H1 (cell line): ENCODE data around the gene METTL21A. TPM values are rescaled to one million over a fixed set of nuclear protein-coding genes. Genes with fewer than 3 reads are reported as not detected.

Experiments used
- ATF3 ChIP-seq: IDR thresholded peaks from 2 replicates; pipeline ENCODE4 v1.6.1; 2011; ENCODE audit warnings: low read depth, mild to moderate bottlenecking, low read length; ENCODE audit not compliant: insufficient read depth
- BACH1 ChIP-seq: IDR thresholded peaks from 2 replicates; pipeline ENCODE4 v1.6.1; 2012; ENCODE audit warnings: low read length, improper control_type of control experiment
- BCL11A ChIP-seq, 2 experiments: IDR thresholded peaks; one replicate each; pipeline ENCODE4 v1.6.1; 2011; ENCODE audit warnings: low read depth in 2 of 2, low read length in 2 of 2, mild to moderate bottlenecking in 2 of 2
- BRCA1 ChIP-seq: IDR thresholded peaks from 2 replicates; pipeline ENCODE4 v1.6.1; 2012; ENCODE audit warnings: low read depth, low read length, improper control_type of control experiment
- CHD2 ChIP-seq: IDR thresholded peaks from 2 replicates; pipeline ENCODE4 v1.6.1; 2012; ENCODE audit warnings: low read length, improper control_type of control experiment
- EZH2 ChIP-seq: fragments of 200-600 bp; sonication (generic); IDR thresholded peaks from 2 replicates; pipeline ENCODE4 v1.7.1; 2012; ENCODE audit warnings: low read depth, mild to moderate bottlenecking, moderate library complexity, low read length, inconsistent platforms; ENCODE audit not compliant: severe bottlenecking
- HDAC2 ChIP-seq, 2 experiments: fragments of 300-600 bp in 1 of 2; sonication (generic) in 1 of 2; IDR thresholded peaks; 2 replicates each; pipeline ENCODE4 v1.6.1; 2011 to 2012; ENCODE audit warnings: low read depth in 2 of 2, low read length in 2 of 2, mild to moderate bottlenecking in 2 of 2, moderate library complexity in 2 of 2, borderline replicate concordance in 1 of 2, inconsistent platforms in 1 of 2
- NANOG ChIP-seq: IDR thresholded peaks from 2 replicates; pipeline ENCODE4 v1.6.1; 2011; ENCODE audit warnings: low read length, low read depth, mild to moderate bottlenecking, inconsistent platforms; ENCODE audit not compliant: insufficient read depth, poor library complexity, severe bottlenecking
- POLR2A ChIP-seq, 2 experiments: IDR thresholded peaks; 1 replicate in 1 of 2; 2 replicates in 1 of 2; pipeline ENCODE4 v1.6.1; 2011; ENCODE audit warnings: low read depth in 2 of 2, low read length in 2 of 2, mild to moderate bottlenecking in 2 of 2; ENCODE audit errors: control extremely low read depth in 1 of 2
- POLR2AphosphoS5 ChIP-seq: IDR thresholded peaks from 2 replicates; pipeline ENCODE4 v1.6.1; 2011; ENCODE audit warnings: low read depth, low read length
- RFX5 ChIP-seq: IDR thresholded peaks from 2 replicates; pipeline ENCODE4 v1.6.1; 2011; ENCODE audit warnings: low read depth, low read length, improper control_type of control experiment, borderline replicate concordance
- polyA plus RNA-seq, 7 experiments: library from polyadenylated mRNA; depleted of rRNA in 3 of 7; stranded (reverse) in 5 of 7; unstranded in 2 of 7; fragments of >200 nt in 5 of 7; fragments of 200-250 nt in 2 of 7; gene quantifications; 1 replicate in 5 of 7; 2 replicates in 1 of 7; 4 replicates in 1 of 7; pipeline versions ENCODE4 v1.2.1 to v1.2.3, GENCODE V29; 2011 to 2013; ENCODE audit warnings: missing spikeins in 2 of 7, mixed read lengths in 2 of 7
- total RNA-seq: library from RNA; stranded (reverse); fragmentation: NEBNext Ultra II Directional; extraction: Animal tissue kit (Norgen Biotek cat#: 25700); gene quantifications from 2 replicates; pipeline ENCODE4 v1.2.1, GENCODE V29; 2021
- TF ChIP-seq, protein P1 (sequence below): IDR thresholded peaks from 2 replicates; pipeline ENCODE4 v1.6.1; 2011; ENCODE audit warnings: low read length, improper control_type of control experiment

METTL21A gene
- total and polyA plus RNA-seq, 2 of the 8 experiments (the other 6 are each of a cell fraction or from before 2014, with no cell fraction given): 36.2 to 55.0 TPM

DNA sequence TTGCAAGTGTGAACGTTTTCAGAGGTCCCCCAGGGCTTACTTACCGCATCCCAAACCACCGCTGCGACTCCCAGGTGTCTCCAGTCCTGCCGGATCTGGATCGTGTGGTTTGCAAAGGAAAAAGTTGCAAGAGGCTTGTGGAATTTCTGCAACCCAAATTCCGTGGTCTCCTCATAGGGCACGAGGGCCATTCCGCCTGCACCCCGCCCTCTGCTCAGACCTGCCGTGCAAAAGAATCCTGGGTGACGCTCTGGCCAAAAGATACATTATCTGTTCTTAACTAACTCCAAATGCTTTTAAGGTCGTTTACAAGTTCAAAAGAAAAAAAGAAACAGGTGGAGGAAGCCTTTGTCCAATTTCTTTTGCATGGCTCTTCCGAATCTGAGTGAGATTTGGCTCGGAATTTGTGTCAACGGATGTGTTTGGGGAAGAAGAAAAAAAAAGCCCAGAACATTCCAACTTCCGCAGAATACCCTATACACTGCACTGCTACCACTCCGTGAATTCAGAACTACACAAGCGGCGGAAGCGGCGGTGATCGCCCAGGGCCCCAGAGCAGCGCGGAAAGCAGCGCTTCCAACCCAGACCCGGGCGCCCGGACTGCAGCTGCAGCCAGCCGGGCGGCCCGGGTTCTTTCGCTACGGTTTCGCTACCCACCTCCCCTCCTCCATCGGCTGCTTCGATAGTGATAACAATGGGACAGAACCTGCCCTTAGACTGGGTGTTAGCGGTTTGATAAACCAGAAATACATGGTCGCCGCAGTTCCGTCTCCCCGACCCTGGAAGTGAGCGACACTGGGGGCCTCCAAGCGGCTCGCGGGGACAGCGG is 795 bp downstream of the METTL21A start (continued):
- TF ChIP-seq BRCA1 (no peak), POLR2A (IDR thresholded peaks at IDR 0.05; ENCODE audit: control extremely low read depth in 1 of 2, low read depth in 2 of 2, low read length in 2 of 2) (peak in 1 of 2 experiments; percentile 26; a peak in 1 of 3 replicates), NANOG (no peak), EZH2 (no peak), HDAC2 (IDR thresholded peaks at IDR 0.05; ENCODE audit: borderline replicate concordance in 1 of 2, low read depth in 2 of 2, low read length in 2 of 2) (no peak), BCL11A (IDR thresholded peaks at IDR 0.05; ENCODE audit: low read depth in 2 of 2, low read length in 2 of 2) (no peak), CHD2 (no peak), BACH1 (no peak), ATF3 (no peak), RFX5 (no peak), POLR2AphosphoS5 (no peak)
- TF ChIP-seq, protein P1, sequence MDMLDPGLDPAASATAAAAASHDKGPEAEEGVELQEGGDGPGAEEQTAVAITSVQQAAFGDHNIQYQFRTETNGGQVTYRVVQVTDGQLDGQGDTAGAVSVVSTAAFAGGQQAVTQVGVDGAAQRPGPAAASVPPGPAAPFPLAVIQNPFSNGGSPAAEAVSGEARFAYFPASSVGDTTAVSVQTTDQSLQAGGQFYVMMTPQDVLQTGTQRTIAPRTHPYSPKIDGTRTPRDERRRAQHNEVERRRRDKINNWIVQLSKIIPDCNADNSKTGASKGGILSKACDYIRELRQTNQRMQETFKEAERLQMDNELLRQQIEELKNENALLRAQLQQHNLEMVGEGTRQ: no peak
